Measurements from ENCODE around the gene GOLM1. TPM values are rescaled to one million over a fixed set of nuclear protein-coding genes. Genes with fewer than 3 reads are reported as not detected.

The GOLM1 gene
- total RNA-seq, 1 experiment from 2014 or later = 71.6 TPM

DNA sequence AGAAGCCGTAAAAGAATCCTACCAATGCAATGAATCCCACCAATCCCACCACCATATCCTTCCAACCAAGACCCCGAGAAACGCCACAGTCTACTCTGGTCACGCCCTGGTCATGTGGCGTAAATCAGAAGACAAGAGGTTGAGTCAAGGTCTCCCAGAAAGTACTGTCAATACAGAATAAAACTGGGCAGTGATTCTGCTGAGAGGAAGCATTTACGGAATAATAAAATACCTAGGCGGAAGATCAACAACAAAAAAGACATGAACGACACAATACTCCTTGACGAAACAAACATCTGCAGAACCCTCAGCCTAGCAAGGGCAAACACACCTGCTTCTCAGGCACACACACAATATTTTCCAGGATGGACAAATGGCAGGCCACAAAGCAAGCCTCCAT lies 62.8 kb downstream of the GOLM1 start:
- H3K27me3 Mint-ChIP-seq (ENCODE audit: low read depth) = no peaks in the 10 kb centered on the region
- Histone ChIP-seq H3T11ph (ENCODE audit: low read length) (no peak overlapping the region), H3K79me1 (ENCODE audit: insufficient read depth, low read depth, low read length, poor library complexity, severe bottlenecking) (no peaks in the 10 kb centered on the region), H3K9me3 (ENCODE audit: control insufficient read depth, low read depth, low read length) (no peaks in the 10 kb centered on the region), H3K23ac (ENCODE audit: insufficient read length, low read depth, low read length) (no peak overlapping the region), H2BK5ac (ENCODE audit: insufficient read length, low read length) (no peak overlapping the region), H3K23me2 (ENCODE audit: insufficient read length, low read depth, low read length, poor library complexity, severe bottlenecking) (no peaks in the 10 kb centered on the region), H3K4me2 (ENCODE audit: insufficient read depth, insufficient read length, low read length) (no peak overlapping the region), H2BK15ac (ENCODE audit: low read depth, low read length) (no peak overlapping the region), H3K56ac (ENCODE audit: insufficient read length, low read depth, low read length) (no peak overlapping the region), H2BK20ac (ENCODE audit: low read depth, low read length, poor library complexity, severe bottlenecking) (no peak overlapping the region), H4K20me1 (ENCODE audit: control insufficient read depth, insufficient read depth, insufficient read length) (no peaks in the 10 kb centered on the region), H3K27me3 (ENCODE audit: insufficient read depth, low read length) (no peaks in the 10 kb centered on the region; the same call in 1 of the 2 replicates), H3K4me1 (ENCODE audit: insufficient read depth, low read length) (no peaks in the 10 kb centered on the region), H2AK5ac (ENCODE audit: insufficient read length, low read length) (no peak overlapping the region), H3K9ac (ENCODE audit: extremely low read depth, insufficient read length, low read length) (no peak overlapping the region), H3K79me2 (ENCODE audit: insufficient read depth, low read length) (no peaks in the 10 kb centered on the region), H4K91ac (ENCODE audit: insufficient read length, low read depth, low read length) (no peak overlapping the region), H3K27ac (ENCODE audit: insufficient read length, low read depth, low read length) (no peak overlapping the region), H4K5ac (ENCODE audit: insufficient read length, low read depth, low read length) (no peak overlapping the region), H2BK120ac (ENCODE audit: low read depth, low read length, poor library complexity, severe bottlenecking) (no peak overlapping the region), H3K4ac (ENCODE audit: low read depth, low read length) (no peak overlapping the region), H3K18ac (ENCODE audit: insufficient read length, low read depth, low read length) (no peak overlapping the region), H2BK12ac (ENCODE audit: insufficient read length, low read depth, low read length) (no peak overlapping the region), H4K8ac (replicated peaks; ENCODE audit: insufficient read length, low read depth, low read length) (no peak overlapping the region), H3K14ac (ENCODE audit: insufficient read depth, low read length) (no peak overlapping the region), H2AFZ (ENCODE audit: low read length) (no peak overlapping the region)
- peak overlapping the region; percentile 49 to 90 (median 53); a peak in 5 of 7 replicates for H3K27ac Mint-ChIP-seq
- TF ChIP-seq, protein P1, sequence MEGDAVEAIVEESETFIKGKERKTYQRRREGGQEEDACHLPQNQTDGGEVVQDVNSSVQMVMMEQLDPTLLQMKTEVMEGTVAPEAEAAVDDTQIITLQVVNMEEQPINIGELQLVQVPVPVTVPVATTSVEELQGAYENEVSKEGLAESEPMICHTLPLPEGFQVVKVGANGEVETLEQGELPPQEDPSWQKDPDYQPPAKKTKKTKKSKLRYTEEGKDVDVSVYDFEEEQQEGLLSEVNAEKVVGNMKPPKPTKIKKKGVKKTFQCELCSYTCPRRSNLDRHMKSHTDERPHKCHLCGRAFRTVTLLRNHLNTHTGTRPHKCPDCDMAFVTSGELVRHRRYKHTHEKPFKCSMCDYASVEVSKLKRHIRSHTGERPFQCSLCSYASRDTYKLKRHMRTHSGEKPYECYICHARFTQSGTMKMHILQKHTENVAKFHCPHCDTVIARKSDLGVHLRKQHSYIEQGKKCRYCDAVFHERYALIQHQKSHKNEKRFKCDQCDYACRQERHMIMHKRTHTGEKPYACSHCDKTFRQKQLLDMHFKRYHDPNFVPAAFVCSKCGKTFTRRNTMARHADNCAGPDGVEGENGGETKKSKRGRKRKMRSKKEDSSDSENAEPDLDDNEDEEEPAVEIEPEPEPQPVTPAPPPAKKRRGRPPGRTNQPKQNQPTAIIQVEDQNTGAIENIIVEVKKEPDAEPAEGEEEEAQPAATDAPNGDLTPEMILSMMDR (conservative IDR thresholded peaks at IDR 0.05) = no peak
- DNase-seq = no peak
- H3K36me3 Mint-ChIP-seq (ENCODE audit: insufficient read depth in 1 of 3, low read depth in 3 of 3) = peaks cover 45 to 71% (median 71%) of the 10 kb centered on the region in 3 experiments; a peak in 6 of 7 replicates
- peaks cover 3 to 16% of the 10 kb centered on the region in 2 experiments; a peak in 3 of 4 replicates for H3K4me1 Mint-ChIP-seq
- no peak overlapping the region for H3K4me3 Mint-ChIP-seq
- WGBS (ENCODE audit: extremely low coverage, insufficient read length, low lambda C conversion rate) = no CpG with 5 or more reads among the region's 9 CpGs
- H3K9me3 Mint-ChIP-seq = no peaks in the 10 kb centered on the region; a peak in 1 of 5 replicates

Measured in H9 (cell line).